Adipocyte (in vitro differentiated cells): Measurements from ENCODE around the gene DACH1.
A peak's percentile ranks its signal among the peaks of the same experiment; 100 is the strongest.

Source experiments
- DNase-seq: peaks from one replicate; pipeline ENCODE4 v3.0.0-alpha.2; 2015; ENCODE audit warnings: low read depth
- H3K27me3 ChIP-seq: replicated peaks from 2 replicates; pipeline ENCODE4 v1.7.0; 2013; ENCODE audit warnings: mild to moderate bottlenecking, low read length, moderate library complexity; ENCODE audit not compliant: control insufficient read depth, insufficient read depth
- H3K36me3 ChIP-seq: 2 replicates; pipeline ENCODE4 v1.7.0; 2013; ENCODE audit warnings: low read length, mild to moderate bottlenecking, moderate library complexity; ENCODE audit not compliant: control insufficient read depth, insufficient read depth, severe bottlenecking
- H3K4me1 ChIP-seq: 2 replicates; pipeline ENCODE4 v1.7.0; 2013; ENCODE audit warnings: mild to moderate bottlenecking, low read length, moderate library complexity; ENCODE audit not compliant: control insufficient read depth, insufficient read depth
- H3K4me3 ChIP-seq: 2 replicates; pipeline ENCODE4 v1.7.0; 2013; ENCODE audit warnings: mild to moderate bottlenecking, low read length, moderate library complexity
- H3K9ac ChIP-seq: 2 replicates; pipeline ENCODE4 v1.7.0; 2013; ENCODE audit warnings: mild to moderate bottlenecking, low read length, moderate library complexity
- H3K9me3 ChIP-seq: 2 replicates; pipeline ENCODE4 v1.7.0; 2013; ENCODE audit warnings: mild to moderate bottlenecking, low read length, moderate library complexity; ENCODE audit not compliant: control insufficient read depth

DACH1 gene

GRCh38 chr13:71864986-71865873 is 1.8 kb downstream of the DACH1 start:
- no peak overlapping the region for H3K9ac ChIP-seq
- no peaks in the 10 kb centered on the region for H3K9me3 ChIP-seq
- peaks cover 9% of the 10 kb centered on the region for H3K4me1 ChIP-seq
- no peaks in the 10 kb centered on the region for H3K36me3 ChIP-seq
- peaks cover 43% of the 10 kb centered on the region for H3K27me3 ChIP-seq
- peak overlapping the region; percentile 67 for H3K4me3 ChIP-seq
- DNase-seq: peak; percentile 11

GRCh38 chr13:71864094-71864985 is 2.7 kb downstream of the DACH1 start:
- peaks cover 37% of the 10 kb centered on the region for H3K27me3 ChIP-seq
- H3K4me1 ChIP-seq: peaks cover 9% of the 10 kb centered on the region
- no peaks in the 10 kb centered on the region for H3K36me3 ChIP-seq
- H3K9me3 ChIP-seq: no peaks in the 10 kb centered on the region
- DNase-seq: peak; percentile 2
- H3K4me3 ChIP-seq: peak overlapping the region; percentile 67
- no peak overlapping the region for H3K9ac ChIP-seq

- Histone ChIP-seq H3K36me3 (no peaks in the 10 kb centered on the region), H3K27me3 (peaks cover 35% of the 10 kb centered on the region), H3K9ac (no peak overlapping the region), H3K4me1 (peaks cover 9% of the 10 kb centered on the region), H3K9me3 (no peaks in the 10 kb centered on the region), H3K4me3 (no peak overlapping the region)
- no peak for DNase-seq
Measured at GRCh38 chr13:71863254-71863865, 3.6 kb downstream of the DACH1 start.

- H3K27me3 ChIP-seq: peaks cover 32% of the 10 kb centered on the region
- H3K4me1 ChIP-seq: peaks cover 9% of the 10 kb centered on the region
- H3K9ac ChIP-seq: no peak overlapping the region
- no peaks in the 10 kb centered on the region for H3K36me3 ChIP-seq
- no peak overlapping the region for H3K4me3 ChIP-seq
- DNase-seq: no peak
- H3K9me3 ChIP-seq: no peaks in the 10 kb centered on the region
Measured at GRCh38 chr13:71862459-71862943, 4.5 kb downstream of the DACH1 start.

GRCh38 chr13:71861769-71862458 is 5.1 kb downstream of the DACH1 start:
- no peaks in the 10 kb centered on the region for H3K9me3 ChIP-seq
- no peak for DNase-seq
- peaks cover 9% of the 10 kb centered on the region for H3K4me1 ChIP-seq
- peaks cover 31% of the 10 kb centered on the region for H3K27me3 ChIP-seq
- H3K4me3 ChIP-seq: no peak overlapping the region
- no peak overlapping the region for H3K9ac ChIP-seq
- H3K36me3 ChIP-seq: no peaks in the 10 kb centered on the region

- H3K9ac ChIP-seq: no peak overlapping the region
- no peaks in the 10 kb centered on the region for H3K36me3 ChIP-seq
- peaks cover 27% of the 10 kb centered on the region for H3K27me3 ChIP-seq
- H3K4me1 ChIP-seq: peaks cover 3% of the 10 kb centered on the region
- no peak for DNase-seq
- H3K9me3 ChIP-seq: no peaks in the 10 kb centered on the region
- no peak overlapping the region for H3K4me3 ChIP-seq
Measured at GRCh38 chr13:71860547-71861138, 6.4 kb downstream of the DACH1 start.

GRCh38 chr13:71858647-71859046 is 8.4 kb downstream of the DACH1 start:
- Histone ChIP-seq H3K4me3 (no peak overlapping the region), H3K9ac (no peak overlapping the region), H3K36me3 (no peaks in the 10 kb centered on the region), H3K27me3 (peaks cover 11% of the 10 kb centered on the region), H3K4me1 (no peaks in the 10 kb centered on the region), H3K9me3 (no peaks in the 10 kb centered on the region)
- no peak for DNase-seq

GRCh38 chr13:71856548-71857043 is 10.4 kb downstream of the DACH1 start:
- no peak for DNase-seq
- H3K9me3 ChIP-seq: no peaks in the 10 kb centered on the region
- H3K4me1 ChIP-seq: no peaks in the 10 kb centered on the region
- no peak overlapping the region for H3K9ac ChIP-seq
- H3K27me3 ChIP-seq: peaks cover 9% of the 10 kb centered on the region
- H3K36me3 ChIP-seq: no peaks in the 10 kb centered on the region
- no peak overlapping the region for H3K4me3 ChIP-seq

- Histone ChIP-seq H3K9ac (no peak overlapping the region), H3K36me3 (no peaks in the 10 kb centered on the region), H3K9me3 (no peaks in the 10 kb centered on the region), H3K4me1 (no peaks in the 10 kb centered on the region), H3K4me3 (no peak overlapping the region), H3K27me3 (no peaks in the 10 kb centered on the region)
- no peak for DNase-seq
Measured at GRCh38 chr13:71854401-71854800, 12.6 kb downstream of the DACH1 start.

- DNase-seq: no peak
- H3K4me3 ChIP-seq: no peak overlapping the region
- H3K9me3 ChIP-seq: no peaks in the 10 kb centered on the region
- no peaks in the 10 kb centered on the region for H3K4me1 ChIP-seq
- H3K9ac ChIP-seq: no peak overlapping the region
- no peaks in the 10 kb centered on the region for H3K36me3 ChIP-seq
- no peaks in the 10 kb centered on the region for H3K27me3 ChIP-seq
Measured at GRCh38 chr13:71853725-71854124, 13.3 kb downstream of the DACH1 start.
